WI38 (cell line): ENCODE data around the gene IGLL5.

ENCODE experiments used
- H3K4me3 ChIP-seq: 2 replicates; pipeline ENCODE4 v1.5.1; 2011; ENCODE audit warnings: low read depth, mild to moderate bottlenecking, control low read depth, low read length
- CTCF ChIP-seq: IDR thresholded peaks from 2 replicates; pipeline ENCODE4 v1.5.1; 2012; ENCODE audit warnings: low read depth, mild to moderate bottlenecking, control low read depth, low read length

The IGLL5 gene

GRCh38 chr22:22927196-22927887, 39.7 kb downstream of the IGLL5 start:
- no peak for TF ChIP-seq CTCF
- no peak overlapping the region for H3K4me3 ChIP-seq

- TF ChIP-seq CTCF: no peak
- H3K4me3 ChIP-seq: no peak overlapping the region
Measured at GRCh38 chr22:22927888-22928665, 40.5 kb downstream of the IGLL5 start.

GRCh38 chr22:22928666-22929380, 41.2 kb downstream of the IGLL5 start:
- TF ChIP-seq CTCF: no peak
- no peak overlapping the region for H3K4me3 ChIP-seq

- H3K4me3 ChIP-seq: no peak overlapping the region
- TF ChIP-seq CTCF: no peak
Measured at GRCh38 chr22:22929381-22930221, 42.0 kb downstream of the IGLL5 start.

- no peak for TF ChIP-seq CTCF
- H3K4me3 ChIP-seq: no peak overlapping the region
Measured at GRCh38 chr22:22930222-22930497, 42.5 kb downstream of the IGLL5 start.

- no peak overlapping the region for H3K4me3 ChIP-seq
- no peak for TF ChIP-seq CTCF
Measured at GRCh38 chr22:22930571-22931556, 43.2 kb downstream of the IGLL5 start.
